ENCODE measurements around the gene STOM.

GRCh38 chr9:121336665-121337064 is 33.4 kb downstream of the STOM start:
- TF ChIP-seq EZH2 (IDR thresholded peaks at IDR 0.05) (no peak), CEBPB (IDR thresholded peaks at IDR 0.05; ENCODE audit: low read depth) (no peak), EZH2phosphoT487 (IDR thresholded peaks at IDR 0.05; ENCODE audit: borderline replicate concordance) (no peak), SRF (IDR thresholded peaks at IDR 0.05; ENCODE audit: low read depth) (no peak)
- TF ChIP-seq, protein P1, sequence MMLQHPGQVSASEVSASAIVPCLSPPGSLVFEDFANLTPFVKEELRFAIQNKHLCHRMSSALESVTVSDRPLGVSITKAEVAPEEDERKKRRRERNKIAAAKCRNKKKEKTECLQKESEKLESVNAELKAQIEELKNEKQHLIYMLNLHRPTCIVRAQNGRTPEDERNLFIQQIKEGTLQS (IDR thresholded peaks at IDR 0.05): no peak

Data from HCT116 (cell line).